HepG2 (cell line): Measurements from ENCODE around the gene NFATC2. TPM values are rescaled to one million over a fixed set of nuclear protein-coding genes. Genes with fewer than 3 reads are reported as not detected.
A peak's percentile ranks its signal among the peaks of the same experiment; 100 is the strongest.

Experiments
- ATAC-seq: fragments of 200-7000 bp; cut with Tn5 transposase; 3 replicates; pipeline ENCODE4 v1.9.1; 2020; ENCODE audit warnings: mild to moderate bottlenecking, moderate library complexity
- BruUV-seq: library from RNA; stranded (reverse); fragments of 400-500 nt; replicated peaks from 2 replicates; lab custom pipeline; 2021; lab: Mats Ljungman, UMichigan
- CTCF ChIA-PET: fragments of 300-600 bp; formaldehyde crosslinking; extraction: SDS; loops from one replicate; lab custom pipeline; 2021; ENCODE audit warnings: low total read pairs, inconsistent platforms, low intra/inter-chr PET ratio; lab: Yijun Ruan, JAX
- POLR2A ChIA-PET: fragments of 350-600 bp; sonication (Branson Sonifier 250); formaldehyde crosslinking; loops from one replicate; lab custom pipeline; 2020; ENCODE audit warnings: antibody characterized with exemption, inconsistent platforms; lab: Yijun Ruan, JAX
- DNase-seq: peaks from one replicate; pipeline ENCODE4 v3.0.0-alpha.2; 2015; ENCODE audit warnings: low spot score
- FAIRE-seq: peaks from 3 replicates; lab custom pipeline; 2011; peaks lifted over from hg19 to GRCh38; lab: Jason Lieb, UNC
- H2AFZ ChIP-seq: one replicate; pipeline ENCODE4 v1.6.1; 2011; ENCODE audit warnings: low read length, inconsistent platforms
- H3K27ac ChIP-seq: fragments of 300-600 bp; 3 replicates; pipeline ENCODE4 v1.8.0; 2011; ENCODE audit warnings: mixed run types, mild to moderate bottlenecking, mixed read lengths, low read length, inconsistent platforms; ENCODE audit not compliant: insufficient read depth; ENCODE audit errors: extremely low read length
- H3K27me3 ChIP-seq, 2 experiments: fragments of 200-600 bp in 1 of 2; 2 replicates in 1 of 2; 3 replicates in 1 of 2; pipeline versions ENCODE4 v1.6.0 to v1.8.0; 2011; ENCODE audit warnings: low read length in 2 of 2, mild to moderate bottlenecking in 2 of 2, moderate library complexity in 2 of 2, inconsistent platforms in 1 of 2; ENCODE audit not compliant: insufficient read depth in 2 of 2, control insufficient read depth in 1 of 2
- H3K36me3 ChIP-seq, 2 experiments: fragments of 200-600 bp in 1 of 2; replicated peaks in 1 of 2; 2 replicates in 1 of 2; 3 replicates in 1 of 2; pipeline versions ENCODE4 v1.5.1 to v1.8.0; 2011; ENCODE audit warnings: low read length in 2 of 2, inconsistent platforms in 1 of 2; ENCODE audit not compliant: insufficient read depth in 2 of 2, control insufficient read depth in 1 of 2
- H3K4me1 ChIP-seq: 2 replicates; pipeline ENCODE4 v1.5.1; 2012; ENCODE audit warnings: low read length, inconsistent platforms; ENCODE audit not compliant: insufficient read depth
- H3K4me2 ChIP-seq: 2 replicates; pipeline ENCODE4 v1.6.0; 2011; ENCODE audit warnings: low read depth, low read length, inconsistent platforms
- H3K4me3 ChIP-seq, 3 experiments: fragments of 200-600 bp in 1 of 3; sonication (generic), shearing (Covaris generic) in 1 of 3; replicated peaks in 1 of 3; 2 replicates each; pipeline ENCODE4 v1.5.1; 2011 to 2016; ENCODE audit warnings: low read length in 3 of 3, inconsistent platforms in 2 of 3, low read depth in 2 of 3, mild to moderate bottlenecking in 2 of 3, control low read depth in 1 of 3, mixed read lengths in 1 of 3; ENCODE audit not compliant: insufficient read depth in 1 of 3
- H3K79me2 ChIP-seq: one replicate; pipeline ENCODE4 v1.6.1; 2011; ENCODE audit warnings: low read length, inconsistent platforms; ENCODE audit not compliant: insufficient read depth
- H3K9ac ChIP-seq: 2 replicates; pipeline ENCODE4 v1.6.0; 2011; ENCODE audit warnings: mild to moderate bottlenecking, low read depth, low read length, inconsistent platforms; ENCODE audit not compliant: insufficient read depth
- H3K9me3 ChIP-seq: 2 replicates; pipeline ENCODE4 v1.5.1; 2012; ENCODE audit warnings: mild to moderate bottlenecking, low read length
- H4K20me1 ChIP-seq: 2 replicates; pipeline ENCODE4 v1.6.0; 2011; ENCODE audit warnings: inconsistent platforms, mild to moderate bottlenecking, low read length, moderate library complexity; ENCODE audit not compliant: insufficient read depth
- FOXM1 ChIP-seq: sonication (generic); formaldehyde crosslinking; IDR thresholded peaks from 2 replicates; pipeline ENCODE4 v1.5.0; 2020; ENCODE audit warnings: missing genetic modification reagents
- KAT7 ChIP-seq: IDR thresholded peaks from 2 replicates; pipeline ENCODE4 v1.6.1; 2018; ENCODE audit warnings: borderline replicate concordance, missing compliant biosample characterization
- ZNF180 ChIP-seq: sonication (generic); formaldehyde crosslinking; IDR thresholded peaks from 2 replicates; pipeline ENCODE4 v1.4.0; 2020; ENCODE audit warnings: low read depth, missing genetic modification reagents, borderline replicate concordance
- WGBS: methylation state at CpG from one replicate; pipeline ENCODE4 v1.1.6; 2017; ENCODE audit warnings: low lambda C conversion rate; 5-methylcytosine and 5-hydroxymethylcytosine counted together
- in situ Hi-C: cut with HindIII; loops from 2 replicates; pipeline ENCODE4 v1.10.0; 2017; ENCODE audit warnings: low pct_unique_long_range_greater_than_20kb; ENCODE audit not compliant: extremely low pct_ligation_motif_present
- intact Hi-C: fragments of 100-400 bp; cut with micrococcal nuclease; formaldehyde crosslinking; loops from one replicate; pipeline ENCODE4 v1.10.0; 2022; ENCODE audit not compliant: unreplicated experiment
- polyA plus RNA-seq, 8 experiments: library from polyadenylated mRNA; depleted of rRNA in 3 of 8; stranded (reverse) in 7 of 8; unstranded in 1 of 8; fragments of >200 nt; fragmentation: Illumina TruSeq in 4 of 8; extraction: Trizol in 4 of 8; gene quantifications; 2 replicates each; pipeline versions ENCODE4 v1.2.1 to v1.2.3, GENCODE V29; 2011 to 2016; ENCODE audit warnings: low read depth in 4 of 8, missing spikeins in 1 of 8, mixed read lengths in 1 of 8; ENCODE audit not compliant: insufficient read depth in 1 of 8
- total RNA-seq, 5 experiments: library from RNA; depleted of rRNA; stranded (reverse); fragments of >200 nt; fragmentation: Illumina TruSeq; extraction: Trizol; gene quantifications; 2 replicates each; pipeline ENCODE4 v1.2.3, GENCODE V29; 2016; ENCODE audit warnings: low read depth in 1 of 5
- TF ChIP-seq, protein P1 (sequence below): sonication (generic); formaldehyde crosslinking; IDR thresholded peaks from 2 replicates; pipeline ENCODE4 v1.5.1; 2020; ENCODE audit warnings: mild to moderate bottlenecking, missing genetic modification reagents, moderate library complexity
- TF ChIP-seq, protein P2 (sequence below): sonication (generic); formaldehyde crosslinking; IDR thresholded peaks from 2 replicates; pipeline ENCODE4 v1.5.1; 2020; ENCODE audit warnings: mild to moderate bottlenecking, moderate library complexity, missing genetic modification reagents

Gene NFATC2
- total and polyA plus RNA-seq, 2 of the 13 experiments (the other 11 are each of a cell fraction or from before 2014, with no cell fraction given), result 1.9 to 3.3 TPM

DNA sequence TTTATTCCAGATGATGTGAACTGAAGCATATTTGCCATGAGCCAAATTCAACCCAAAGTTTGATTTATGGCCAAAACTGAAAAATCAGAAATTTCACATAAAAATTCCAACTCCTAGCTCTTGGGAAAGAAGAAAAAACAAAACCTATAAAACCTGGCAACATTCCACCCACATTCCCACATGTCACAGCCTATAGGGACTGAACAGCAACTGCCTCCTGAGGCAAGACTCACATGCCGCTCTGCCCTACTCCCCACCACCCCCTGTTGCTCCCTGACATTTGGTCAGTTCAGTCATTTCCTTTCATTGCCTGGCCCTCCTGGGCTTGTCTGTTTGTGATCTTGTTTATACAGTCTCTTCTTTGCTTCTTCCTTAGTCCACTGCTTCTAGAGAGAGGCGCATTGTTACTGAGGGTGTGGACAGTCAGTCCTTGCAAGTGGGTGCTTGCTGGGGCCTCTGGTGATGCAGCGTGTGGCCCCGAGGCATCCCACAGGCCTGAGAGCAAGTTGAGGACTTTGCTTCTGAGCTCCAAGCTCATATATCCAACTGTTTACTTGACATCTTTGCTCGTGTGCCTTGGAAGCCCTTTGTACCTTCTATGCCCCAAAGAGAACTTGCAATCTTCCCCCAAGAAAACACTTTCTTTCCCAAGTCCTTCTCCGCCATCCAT, 31.4 kb downstream of the NFATC2 start:
- WGBS, result 73% methylated on average over 6 of the region's 6 CpGs
- H3K4me3 ChIP-seq, result no peak overlapping the region
- no peaks in the 10 kb centered on the region for H3K9me3 ChIP-seq
- no peaks in the 10 kb centered on the region; the same call in 1 of the 2 replicates for H4K20me1 ChIP-seq
- H2AFZ ChIP-seq, result no peak overlapping the region
- intact Hi-C loops (no loop called here), in situ Hi-C loops (no loop called here)
- no peaks in the 10 kb centered on the region for H3K27me3 ChIP-seq
- no peak overlapping the region for H3K9ac ChIP-seq
- ChIA-PET CTCF (no interaction called here), POLR2A (no interaction called here)
- TF ChIP-seq, protein P1, sequence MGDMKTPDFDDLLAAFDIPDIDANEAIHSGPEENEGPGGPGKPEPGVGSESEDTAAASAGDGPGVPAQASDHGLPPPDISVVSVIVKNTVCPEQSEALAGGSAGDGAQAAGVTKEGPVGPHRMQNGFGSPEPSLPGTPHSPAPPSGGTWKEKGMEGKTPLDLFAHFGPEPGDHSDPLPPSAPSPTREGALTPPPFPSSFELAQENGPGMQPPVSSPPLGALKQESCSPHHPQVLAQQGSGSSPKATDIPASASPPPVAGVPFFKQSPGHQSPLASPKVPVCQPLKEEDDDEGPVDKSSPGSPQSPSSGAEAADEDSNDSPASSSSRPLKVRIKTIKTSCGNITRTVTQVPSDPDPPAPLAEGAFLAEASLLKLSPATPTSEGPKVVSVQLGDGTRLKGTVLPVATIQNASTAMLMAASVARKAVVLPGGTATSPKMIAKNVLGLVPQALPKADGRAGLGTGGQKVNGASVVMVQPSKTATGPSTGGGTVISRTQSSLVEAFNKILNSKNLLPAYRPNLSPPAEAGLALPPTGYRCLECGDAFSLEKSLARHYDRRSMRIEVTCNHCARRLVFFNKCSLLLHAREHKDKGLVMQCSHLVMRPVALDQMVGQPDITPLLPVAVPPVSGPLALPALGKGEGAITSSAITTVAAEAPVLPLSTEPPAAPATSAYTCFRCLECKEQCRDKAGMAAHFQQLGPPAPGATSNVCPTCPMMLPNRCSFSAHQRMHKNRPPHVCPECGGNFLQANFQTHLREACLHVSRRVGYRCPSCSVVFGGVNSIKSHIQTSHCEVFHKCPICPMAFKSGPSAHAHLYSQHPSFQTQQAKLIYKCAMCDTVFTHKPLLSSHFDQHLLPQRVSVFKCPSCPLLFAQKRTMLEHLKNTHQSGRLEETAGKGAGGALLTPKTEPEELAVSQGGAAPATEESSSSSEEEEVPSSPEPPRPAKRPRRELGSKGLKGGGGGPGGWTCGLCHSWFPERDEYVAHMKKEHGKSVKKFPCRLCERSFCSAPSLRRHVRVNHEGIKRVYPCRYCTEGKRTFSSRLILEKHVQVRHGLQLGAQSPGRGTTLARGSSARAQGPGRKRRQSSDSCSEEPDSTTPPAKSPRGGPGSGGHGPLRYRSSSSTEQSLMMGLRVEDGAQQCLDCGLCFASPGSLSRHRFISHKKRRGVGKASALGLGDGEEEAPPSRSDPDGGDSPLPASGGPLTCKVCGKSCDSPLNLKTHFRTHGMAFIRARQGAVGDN (CRISPR knock-in tag), result peak; percentile 11; the same call in 1 of the 2 replicates
- TF ChIP-seq KAT7 (CRISPR knock-in tag), result no peak
- TF ChIP-seq, protein P2, sequence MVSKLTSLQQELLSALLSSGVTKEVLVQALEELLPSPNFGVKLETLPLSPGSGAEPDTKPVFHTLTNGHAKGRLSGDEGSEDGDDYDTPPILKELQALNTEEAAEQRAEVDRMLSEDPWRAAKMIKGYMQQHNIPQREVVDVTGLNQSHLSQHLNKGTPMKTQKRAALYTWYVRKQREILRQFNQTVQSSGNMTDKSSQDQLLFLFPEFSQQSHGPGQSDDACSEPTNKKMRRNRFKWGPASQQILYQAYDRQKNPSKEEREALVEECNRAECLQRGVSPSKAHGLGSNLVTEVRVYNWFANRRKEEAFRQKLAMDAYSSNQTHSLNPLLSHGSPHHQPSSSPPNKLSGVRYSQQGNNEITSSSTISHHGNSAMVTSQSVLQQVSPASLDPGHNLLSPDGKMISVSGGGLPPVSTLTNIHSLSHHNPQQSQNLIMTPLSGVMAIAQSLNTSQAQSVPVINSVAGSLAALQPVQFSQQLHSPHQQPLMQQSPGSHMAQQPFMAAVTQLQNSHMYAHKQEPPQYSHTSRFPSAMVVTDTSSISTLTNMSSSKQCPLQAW, result no peak
- peak; percentile 92; the same call in 1 of the 2 replicates for TF ChIP-seq ZNF180 (CRISPR knock-in tag)
- TF ChIP-seq FOXM1, result no peak
- no peaks in the 10 kb centered on the region for H3K79me2 ChIP-seq
- FAIRE-seq, result no peak
- H3K4me1 ChIP-seq, result peaks cover 36% of the 10 kb centered on the region
- no peak overlapping the region for H3K4me2 ChIP-seq
- BruUV-seq, result no TSS peak
- DNase-seq, result no peak
- no peak overlapping the region for H3K27ac ChIP-seq
- peaks cover 12 to 23% of the 10 kb centered on the region in 2 experiments for H3K36me3 ChIP-seq
- no peak for ATAC-seq
